Upper lobe of right lung (tissue), 1 donor: ENCODE data around the gene MAJIN. TPM values are rescaled to one million over a fixed set of nuclear protein-coding genes. Genes with fewer than 3 reads are reported as not detected.

Source experiments
- ATAC-seq: fragments of 200-7000 bp; cut with Tn5 transposase; one replicate; pipeline ENCODE4 v1.9.1; 2020; ENCODE audit warnings: mild to moderate bottlenecking, moderate library complexity
- DNase-seq: peaks from one replicate; pipeline ENCODE4 v3.0.0-alpha.2; 2020
- H3K27ac ChIP-seq: fragments of 200-600 bp; one replicate; pipeline ENCODE4 v1.8.0; 2022
- H3K27me3 ChIP-seq: fragments of 200-600 bp; one replicate; pipeline ENCODE4 v1.8.0; 2022; ENCODE audit warnings: mild to moderate bottlenecking
- H3K36me3 ChIP-seq: fragments of 200-600 bp; one replicate; pipeline ENCODE4 v1.8.0; 2022
- H3K4me1 ChIP-seq: fragments of 200-600 bp; one replicate; pipeline ENCODE4 v1.8.0; 2022
- H3K4me3 ChIP-seq: fragments of 200-600 bp; one replicate; pipeline ENCODE4 v1.8.0; 2022; ENCODE audit warnings: mild to moderate bottlenecking
- H3K9me3 ChIP-seq: fragments of 200-600 bp; one replicate; pipeline ENCODE4 v1.8.0; 2022
- intact Hi-C: fragments of 100-400 bp; cut with DNase I; formaldehyde crosslinking; loops from one replicate; pipeline ENCODE4 v1.11.0; 2022
- total RNA-seq: library from RNA; stranded (reverse); fragmentation: NEBNext Ultra II Directional; extraction: Animal tissue kit (Norgen Biotek cat#: 25700); gene quantifications from one replicate; pipeline ENCODE4 v1.2.1, GENCODE V29; 2021
- TF ChIP-seq, protein P1 (sequence below): fragments of 200-600 bp; IDR thresholded peaks from one replicate; pipeline ENCODE4 v1.8.0; 2022; ENCODE audit warnings: antibody characterized with exemption
- donor health status: DM: no; HTN: yes; CAD: no; lungs with severe emphysema.

The MAJIN gene
- total RNA-seq, 1 donor from 2014 or later = not detected

DNA sequence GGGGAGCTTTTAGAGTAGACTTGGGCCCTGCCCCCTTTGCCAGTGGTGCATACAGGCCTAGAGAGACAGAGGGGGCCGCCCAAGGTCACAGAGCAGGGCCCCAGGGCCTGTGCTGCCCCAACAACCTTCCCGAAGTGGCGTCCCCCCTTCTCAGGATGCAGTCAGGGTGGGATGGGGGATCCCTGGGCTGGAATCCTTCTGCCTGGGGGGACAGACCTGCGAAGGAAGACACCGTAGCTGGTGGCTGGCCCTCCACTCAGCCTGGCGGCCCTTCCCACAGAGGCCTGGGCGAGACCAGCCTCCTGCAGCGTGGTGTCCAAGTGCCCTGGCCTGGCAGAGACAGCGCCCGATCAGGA, 79.1 kb downstream of the MAJIN start:
- DNase-seq = no peak
- H3K9me3 ChIP-seq = no peaks in the 10 kb centered on the region
- intact Hi-C loops = loop anchor here (5.0 kb wide), 1 partner anchor 46 kb away; no protein-coding TSS in a partner anchor

DNA sequence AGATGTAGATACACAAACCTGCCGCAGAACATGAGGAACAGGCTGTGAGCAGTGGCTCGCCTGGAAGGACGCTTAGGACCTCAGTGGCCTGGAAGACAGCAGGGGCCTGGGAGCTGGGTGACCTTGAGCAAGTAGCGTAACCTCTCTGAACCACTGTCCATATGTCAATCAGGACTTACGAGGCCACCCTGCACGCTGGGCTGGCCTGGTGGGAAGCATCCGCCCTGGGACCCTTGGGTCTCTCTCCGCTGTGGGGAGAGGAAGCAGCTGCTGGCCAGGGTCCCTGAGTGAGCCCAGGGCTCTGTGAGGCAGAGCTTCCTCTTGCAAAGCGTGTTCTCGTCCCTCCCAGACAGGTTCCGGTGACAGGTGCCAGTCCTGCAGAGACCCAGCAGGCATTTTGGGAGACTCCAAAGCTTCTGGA, 79.5 kb downstream of the MAJIN start:
- H3K27ac ChIP-seq = no peak overlapping the region
- H3K27me3 ChIP-seq = no peaks in the 10 kb centered on the region
- DNase-seq = no peak
- H3K36me3 ChIP-seq = peaks cover 15% of the 10 kb centered on the region
- TF ChIP-seq, protein P1, sequence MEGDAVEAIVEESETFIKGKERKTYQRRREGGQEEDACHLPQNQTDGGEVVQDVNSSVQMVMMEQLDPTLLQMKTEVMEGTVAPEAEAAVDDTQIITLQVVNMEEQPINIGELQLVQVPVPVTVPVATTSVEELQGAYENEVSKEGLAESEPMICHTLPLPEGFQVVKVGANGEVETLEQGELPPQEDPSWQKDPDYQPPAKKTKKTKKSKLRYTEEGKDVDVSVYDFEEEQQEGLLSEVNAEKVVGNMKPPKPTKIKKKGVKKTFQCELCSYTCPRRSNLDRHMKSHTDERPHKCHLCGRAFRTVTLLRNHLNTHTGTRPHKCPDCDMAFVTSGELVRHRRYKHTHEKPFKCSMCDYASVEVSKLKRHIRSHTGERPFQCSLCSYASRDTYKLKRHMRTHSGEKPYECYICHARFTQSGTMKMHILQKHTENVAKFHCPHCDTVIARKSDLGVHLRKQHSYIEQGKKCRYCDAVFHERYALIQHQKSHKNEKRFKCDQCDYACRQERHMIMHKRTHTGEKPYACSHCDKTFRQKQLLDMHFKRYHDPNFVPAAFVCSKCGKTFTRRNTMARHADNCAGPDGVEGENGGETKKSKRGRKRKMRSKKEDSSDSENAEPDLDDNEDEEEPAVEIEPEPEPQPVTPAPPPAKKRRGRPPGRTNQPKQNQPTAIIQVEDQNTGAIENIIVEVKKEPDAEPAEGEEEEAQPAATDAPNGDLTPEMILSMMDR = no peak
- no peaks in the 10 kb centered on the region for H3K9me3 ChIP-seq
- H3K4me1 ChIP-seq = peaks cover 9% of the 10 kb centered on the region
- no peak overlapping the region for H3K4me3 ChIP-seq
- ATAC-seq = no peak
- intact Hi-C loops = loop anchor here (5.0 kb wide), 1 partner anchor 45 kb away; no protein-coding TSS in a partner anchor

More for the DNA sequence above, 79.1 kb downstream of the MAJIN start:
- H3K4me1 ChIP-seq = peaks cover 6% of the 10 kb centered on the region
- no peaks in the 10 kb centered on the region for H3K27me3 ChIP-seq
- TF ChIP-seq, protein P1 = no peak
- no peak for ATAC-seq
- peaks cover 19% of the 10 kb centered on the region for H3K36me3 ChIP-seq
- H3K4me3 ChIP-seq = no peak overlapping the region
- H3K27ac ChIP-seq = no peak overlapping the region

DNA sequence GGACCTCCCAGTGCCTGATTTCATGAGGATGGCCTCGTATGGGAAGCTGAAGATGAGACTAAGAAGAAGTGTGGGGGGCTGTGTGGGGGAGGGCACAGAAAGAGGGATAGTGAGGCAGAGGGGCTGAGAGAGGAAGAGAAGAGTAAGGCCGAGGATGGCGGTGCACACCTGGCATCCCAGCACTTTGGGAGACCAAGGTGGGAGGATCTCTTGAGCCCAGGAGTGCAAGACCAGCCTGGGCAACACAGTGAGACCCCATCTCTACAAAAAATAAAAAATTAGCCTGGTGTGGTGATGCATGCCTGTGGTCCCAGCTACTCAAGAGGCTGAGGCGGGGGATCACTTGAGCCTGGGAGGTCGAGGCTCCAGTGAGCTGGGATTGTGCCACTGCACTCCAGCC, 80.0 kb downstream of the MAJIN start:
- no peak overlapping the region for H3K4me3 ChIP-seq
- intact Hi-C loops = loop anchor here (5.0 kb wide), 1 partner anchor 45 kb away; no protein-coding TSS in a partner anchor
- H3K9me3 ChIP-seq = no peaks in the 10 kb centered on the region
- ATAC-seq (no peak), DNase-seq (no peak)
- no peak overlapping the region for H3K27ac ChIP-seq
- H3K36me3 ChIP-seq = peaks cover 11% of the 10 kb centered on the region
- TF ChIP-seq, protein P1 = no peak
- H3K27me3 ChIP-seq = no peaks in the 10 kb centered on the region
- peaks cover 14% of the 10 kb centered on the region for H3K4me1 ChIP-seq

DNA sequence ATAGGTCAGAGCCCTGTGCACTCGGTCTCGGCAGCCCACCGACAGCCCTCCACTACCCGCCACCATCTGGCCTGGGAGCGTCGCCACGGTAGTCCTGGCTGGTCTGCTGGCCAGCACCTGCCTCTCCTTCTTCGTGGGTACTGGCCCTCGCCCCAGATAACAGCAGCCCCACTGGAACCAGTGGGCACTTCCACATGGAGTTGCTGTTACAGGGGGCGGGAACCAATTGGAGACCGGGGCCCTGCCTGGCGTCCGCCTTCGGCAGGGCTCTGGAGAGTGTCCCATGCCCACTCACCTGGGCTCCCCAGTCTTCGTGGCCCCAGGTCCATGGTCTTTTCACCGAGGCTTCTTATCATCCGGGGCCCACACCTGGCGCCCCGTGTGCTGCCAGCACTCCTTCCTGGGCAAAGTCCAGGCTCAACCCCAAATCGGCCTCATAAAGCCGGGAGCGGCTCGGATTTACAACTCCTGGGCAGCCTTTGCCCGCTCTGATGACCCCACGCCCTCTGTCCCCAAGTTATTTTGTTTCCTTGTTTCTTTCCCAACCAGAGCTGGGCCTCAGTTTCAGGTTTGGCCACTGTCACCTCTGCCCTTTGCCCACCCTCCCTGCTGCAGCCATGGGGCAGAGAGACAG, 80.6 kb downstream of the MAJIN start:
- Histone ChIP-seq H3K4me1 (peaks cover 16% of the 10 kb centered on the region), H3K9me3 (no peaks in the 10 kb centered on the region), H3K27me3 (no peaks in the 10 kb centered on the region), H3K36me3 (peaks cover 11% of the 10 kb centered on the region), H3K27ac (no peak overlapping the region), H3K4me3 (no peak overlapping the region)
- intact Hi-C loops = loop anchor here (5.0 kb wide), 1 partner anchor 44 kb away; no protein-coding TSS in a partner anchor
- ATAC-seq = no peak
- DNase-seq = no peak
- TF ChIP-seq, protein P1 = no peak

DNA sequence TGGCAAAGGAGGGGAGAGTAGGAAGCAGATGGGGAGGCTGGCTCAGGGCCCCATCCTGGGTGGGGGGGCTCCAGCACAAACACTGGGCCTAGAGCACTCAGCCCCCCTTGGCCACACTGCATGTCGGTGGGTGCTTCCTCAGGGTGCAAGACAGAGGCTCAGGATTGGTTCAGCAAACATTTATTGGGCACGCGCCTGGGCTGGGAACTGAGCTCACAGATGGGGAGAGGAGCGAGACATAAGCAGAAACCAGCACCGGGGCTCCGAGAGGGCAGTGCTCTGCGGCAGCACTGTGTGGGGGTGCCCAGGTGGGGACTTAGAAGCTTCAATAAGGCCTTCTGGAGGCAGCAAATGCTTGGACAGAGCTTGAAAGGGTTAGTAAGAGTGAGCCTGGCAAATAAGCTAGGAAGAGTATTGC, 81.4 kb downstream of the MAJIN start:
- peaks cover 24% of the 10 kb centered on the region for H3K4me1 ChIP-seq
- intact Hi-C loops = loop anchor here (5.0 kb wide), 1 partner anchor 43 kb away; no protein-coding TSS in a partner anchor
- no peaks in the 10 kb centered on the region for H3K27me3 ChIP-seq

More for the DNA sequence above, 81.4 kb downstream of the MAJIN start:
- Histone ChIP-seq H3K36me3 (peaks cover 6% of the 10 kb centered on the region), H3K9me3 (no peaks in the 10 kb centered on the region), H3K27ac (no peak overlapping the region), H3K4me3 (no peak overlapping the region)
- DNase-seq (no peak), ATAC-seq (no peak)
- TF ChIP-seq, protein P1 = no peak
